ENCODE measurements around the gene GALNT7. TPM values are rescaled to one million over a fixed set of nuclear protein-coding genes. Genes with fewer than 3 reads are reported as not detected.

Gene GALNT7
- total and polyA plus RNA-seq, 2 of the 13 experiments (the other 11 are each of a cell fraction or from before 2014, with no cell fraction given): 0.08 to 0.13 TPM

DNA sequence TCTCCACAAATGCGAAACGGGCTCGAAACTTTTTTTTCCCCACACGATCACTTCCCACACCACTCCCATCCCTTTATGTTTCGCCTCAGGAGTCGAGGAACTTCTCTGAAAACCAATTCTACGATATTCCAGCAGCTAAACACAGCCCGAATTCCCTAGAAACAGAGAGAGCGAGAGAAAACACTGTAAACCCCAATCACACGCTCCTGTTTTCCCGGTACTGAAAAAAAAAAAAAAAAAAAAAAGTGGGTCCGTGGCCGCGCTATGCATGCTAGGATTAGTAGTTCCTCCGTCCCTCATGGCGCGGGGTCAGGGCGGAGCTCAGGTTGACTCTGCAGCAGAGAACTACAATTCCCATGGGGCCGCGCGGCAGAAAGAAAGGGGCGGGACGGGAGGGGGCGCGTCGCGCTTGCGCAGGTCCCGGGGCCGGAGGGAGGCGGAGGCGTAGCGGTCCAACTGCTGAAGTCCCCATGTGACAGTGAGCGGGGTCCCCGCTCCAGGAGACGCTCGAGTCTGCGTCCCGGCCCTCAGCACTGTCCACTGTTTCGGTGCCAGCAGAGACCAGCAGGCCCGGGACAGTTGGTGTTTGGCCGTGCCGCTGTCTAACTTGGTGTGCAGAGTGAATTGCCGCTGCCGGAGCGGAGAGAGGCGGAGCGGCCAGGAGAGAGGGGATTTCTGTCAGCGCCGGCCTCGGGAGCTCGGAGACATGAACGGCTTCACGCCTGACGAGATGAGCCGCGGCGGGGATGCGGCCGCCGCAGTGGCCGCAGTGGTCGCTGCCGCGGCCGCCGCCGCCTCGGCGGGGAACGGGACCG, 202.1 kb downstream of the GALNT7 start, which contains the start of gene SAP30 (continued):
- TF ChIP-seq ZFP36L2 (CRISPR knock-in tag; IDR thresholded peaks at IDR 0.05) (no peak), KAT8 (CRISPR knock-in tag; IDR thresholded peaks at IDR 0.05) (peak; percentile 50; the same call in 1 of the 2 replicates), ZNF563 (CRISPR knock-in tag; IDR thresholded peaks at IDR 0.05) (no peak), ETV6 (CRISPR knock-in tag; conservative IDR thresholded peaks at IDR 0.05) (no peak), KIAA2018 (CRISPR knock-in tag; IDR thresholded peaks at IDR 0.05; ENCODE audit: borderline replicate concordance) (no peak), ERF (CRISPR knock-in tag; IDR thresholded peaks at IDR 0.05) (peak; percentile 58; the same call in 1 of the 2 replicates), SMAD1 (CRISPR knock-in tag; IDR thresholded peaks at IDR 0.05; ENCODE audit: borderline replicate concordance, low read depth) (no peak), ZNF7 (CRISPR knock-in tag; IDR thresholded peaks at IDR 0.05) (no peak), PLRG1 (conservative IDR thresholded peaks at IDR 0.05) (no peak), GABPB1 (CRISPR knock-in tag; IDR thresholded peaks at IDR 0.05) (peak; percentile 85), ZNF230 (CRISPR knock-in tag; IDR thresholded peaks at IDR 0.05) (peak; percentile 74; the same call in 1 of the 2 replicates), ZNF468 (CRISPR knock-in tag; IDR thresholded peaks at IDR 0.05) (no peak), ZNF556 (CRISPR knock-in tag; IDR thresholded peaks at IDR 0.05; ENCODE audit: borderline replicate concordance) (0 out of 2 replicates have a peak, but pooled peaks have one; percentile 19), CBX5 (CRISPR knock-in tag; IDR thresholded peaks at IDR 0.05; ENCODE audit: borderline replicate concordance) (0 out of 2 replicates have a peak, but pooled peaks have one; percentile 16), MAZ (IDR thresholded peaks at IDR 0.05; ENCODE audit: borderline replicate concordance, low read depth, low read length) (peak; percentile 39; the same call in 1 of the 2 replicates), MAZ (CRISPR knock-in tag; IDR thresholded peaks at IDR 0.05; ENCODE audit: low read depth) (0 out of 2 replicates have a peak, but pooled peaks have one; percentile 44), SP4 (CRISPR knock-in tag; IDR thresholded peaks at IDR 0.05) (peak; percentile 53)
- TF ChIP-seq, protein P1, sequence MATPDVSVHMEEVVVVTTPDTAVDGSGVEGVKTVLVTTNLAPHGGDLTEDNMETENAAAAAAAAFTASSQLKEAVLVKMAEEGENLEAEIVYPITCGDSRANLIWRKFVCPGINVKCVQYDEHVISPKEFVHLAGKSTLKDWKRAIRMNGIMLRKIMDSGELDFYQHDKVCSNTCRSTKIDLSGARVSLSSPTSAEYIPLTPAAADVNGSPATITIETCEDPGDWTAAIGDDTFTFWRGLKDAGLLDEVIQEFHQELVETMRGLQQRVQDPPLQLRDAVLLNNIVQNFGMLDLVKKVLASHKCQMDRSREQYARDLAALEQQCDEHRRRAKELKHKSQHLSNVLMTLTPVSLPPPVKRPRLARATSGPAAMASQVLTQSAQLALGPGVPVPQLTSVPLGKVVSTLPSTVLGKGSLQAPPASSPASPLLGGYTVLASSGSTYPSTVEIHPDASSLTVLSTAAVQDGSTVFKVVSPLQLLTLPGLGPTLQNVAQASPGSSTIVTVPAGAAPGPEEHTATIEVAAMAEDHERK (CRISPR knock-in tag; IDR thresholded peaks at IDR 0.05; ENCODE audit: low read depth): 0 out of 2 replicates have a peak, but pooled peaks have one; percentile 29
- TF ChIP-seq, protein P2, sequence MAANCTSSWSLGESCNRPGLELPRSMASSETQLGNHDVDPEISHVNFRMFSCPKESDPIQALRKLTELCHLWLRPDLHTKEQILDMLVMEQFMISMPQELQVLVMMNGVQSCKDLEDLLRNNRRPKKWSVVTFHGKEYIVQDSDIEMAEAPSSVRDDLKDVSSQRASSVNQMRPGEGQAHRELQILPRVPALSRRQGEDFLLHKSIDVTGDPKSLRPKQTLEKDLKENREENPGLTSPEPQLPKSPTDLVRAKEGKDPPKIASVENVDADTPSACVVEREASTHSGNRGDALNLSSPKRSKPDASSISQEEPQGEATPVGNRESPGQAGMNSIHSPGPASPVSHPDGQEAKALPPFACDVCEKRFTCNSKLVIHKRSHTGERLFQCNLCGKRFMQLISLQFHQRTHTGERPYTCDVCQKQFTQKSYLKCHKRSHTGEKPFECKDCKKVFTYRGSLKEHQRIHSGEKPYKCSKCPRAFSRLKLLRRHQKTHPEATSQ (CRISPR knock-in tag; IDR thresholded peaks at IDR 0.05; ENCODE audit: borderline replicate concordance): no peak

Data from HepG2 (cell line).